ENCODE measurements around the gene SPI1. TPM values are rescaled to one million over a fixed set of nuclear protein-coding genes. Genes with fewer than 3 reads are reported as not detected.

Gene SPI1
- polyA plus RNA-seq, 1 donor (not counting 4 experiments of a cell fraction or from before 2014, with no cell fraction given) = not detected

DNA sequence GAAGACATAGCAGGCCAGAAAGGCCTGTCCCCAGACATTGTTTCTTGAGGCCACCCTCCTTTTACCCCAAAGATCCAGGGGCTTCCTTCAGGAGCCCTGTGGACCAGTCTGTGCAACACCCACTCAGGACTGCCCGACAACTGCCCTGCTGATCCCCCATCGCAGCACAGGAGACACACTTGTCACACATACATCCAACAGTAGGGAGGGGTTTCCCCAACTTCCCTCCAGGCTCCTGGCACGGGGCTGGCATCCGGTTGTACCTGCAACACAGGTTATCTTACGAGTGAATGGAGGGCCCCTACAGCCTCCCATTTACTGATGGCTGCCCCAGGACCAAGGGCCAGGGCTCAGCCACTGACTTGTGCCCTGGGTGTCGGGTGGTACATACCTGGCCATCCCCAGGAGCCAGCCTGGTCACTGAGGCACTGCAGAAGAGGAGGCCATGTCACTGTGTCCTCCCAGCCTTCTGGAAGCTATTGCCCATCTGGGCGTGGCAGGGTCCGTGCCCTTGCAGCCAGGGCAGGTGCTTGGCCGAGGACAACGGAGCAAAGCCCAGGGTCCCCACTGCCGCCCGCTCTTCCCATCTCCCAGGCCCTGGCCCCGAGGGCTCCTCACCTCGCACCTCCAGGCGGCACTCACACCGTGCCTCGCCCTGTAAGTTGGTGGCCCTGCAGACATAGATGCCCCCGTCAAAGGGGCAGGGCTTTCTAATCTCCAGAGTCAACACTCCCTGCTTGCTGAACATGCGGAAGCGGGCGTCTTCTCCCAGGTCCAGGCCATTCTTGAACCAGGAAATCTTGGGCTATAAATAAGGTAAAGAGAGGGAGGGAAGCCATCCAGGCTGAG lies 46.7 kb downstream of the SPI1 start:
- H3K27me3 ChIP-seq (ENCODE audit: control insufficient read depth, extremely low read depth, insufficient read depth, low read length) = no peaks in the 10 kb centered on the region
- no peak for FAIRE-seq
- H2AFZ ChIP-seq (ENCODE audit: control insufficient read depth, low read length) = no peak overlapping the region
- H4K20me1 ChIP-seq (ENCODE audit: control insufficient read depth, extremely low read depth, insufficient read depth, low read length) = no peaks in the 10 kb centered on the region
- no peaks in the 10 kb centered on the region for H3K9me3 ChIP-seq (ENCODE audit: control insufficient read depth, low read depth, low read length)
- no peak overlapping the region for H3K4me2 ChIP-seq (ENCODE audit: control insufficient read depth, extremely low read depth, insufficient read depth, low read depth, low read length)
- H3K4me1 ChIP-seq (ENCODE audit: control insufficient read depth, extremely low read depth, insufficient read depth, low read length) = no peaks in the 10 kb centered on the region
- no peaks in the 10 kb centered on the region for H3K79me2 ChIP-seq (ENCODE audit: control insufficient read depth, insufficient read depth, low read length)
- dilution Hi-C loops (cut with MboI; ENCODE audit: extremely low pct_ligation_motif_present, low sequenced_read_pairs) = no loop called here
- no peak overlapping the region for H3K9ac ChIP-seq (ENCODE audit: control insufficient read depth, extremely low read depth, insufficient read depth, low read length)
- H3K4me3 ChIP-seq (ENCODE audit: control insufficient read depth in 2 of 3, extremely low read depth in 1 of 3, insufficient read depth in 2 of 3, low read depth in 1 of 3, low read length in 3 of 3) = no peak overlapping the region
- no peak for DNase-seq (ENCODE audit: low read depth, low spot score)
- no peak for TF ChIP-seq CTCF (optimal IDR thresholded peaks at IDR 0.05 in 1 of 3, IDR thresholded peaks at IDR 0.05 in 1 of 3, conservative IDR thresholded peaks at IDR 0.05 in 1 of 3; ENCODE audit: extremely low read depth in 1 of 3, insufficient read depth in 2 of 3, low read length in 3 of 3)
- TF ChIP-seq EZH2 (IDR thresholded peaks at IDR 0.05; ENCODE audit: low read length) = no peak
- H3K9me1 ChIP-seq (ENCODE audit: control insufficient read depth, extremely low read depth, insufficient read depth, low read length) = no peaks in the 10 kb centered on the region
- peaks cover 11 to 17% of the 10 kb centered on the region in 2 experiments for H3K36me3 ChIP-seq (ENCODE audit: control insufficient read depth in 2 of 2, extremely low read depth in 1 of 2, insufficient read depth in 2 of 2, low read length in 2 of 2)
- no peak overlapping the region for H3K27ac ChIP-seq (ENCODE audit: control insufficient read depth, insufficient read depth, low read length)

GRCh38 chr11:47329987-47330931 lies 48.1 kb downstream of the SPI1 start:
- Histone ChIP-seq H4K20me1 (ENCODE audit: control insufficient read depth, extremely low read depth, insufficient read depth, low read length) (peaks cover 3% of the 10 kb centered on the region), H3K79me2 (ENCODE audit: control insufficient read depth, insufficient read depth, low read length) (no peaks in the 10 kb centered on the region), H3K36me3 (ENCODE audit: control insufficient read depth in 2 of 2, extremely low read depth in 1 of 2, insufficient read depth in 2 of 2, low read length in 2 of 2) (peaks cover 15 to 18% of the 10 kb centered on the region in 2 experiments), H3K9me1 (ENCODE audit: control insufficient read depth, extremely low read depth, insufficient read depth, low read length) (no peaks in the 10 kb centered on the region), H3K27ac (ENCODE audit: control insufficient read depth, insufficient read depth, low read length) (no peak overlapping the region), H3K9me3 (ENCODE audit: control insufficient read depth, low read depth, low read length) (no peaks in the 10 kb centered on the region), H2AFZ (ENCODE audit: control insufficient read depth, low read length) (no peak overlapping the region), H3K4me2 (ENCODE audit: control insufficient read depth, extremely low read depth, insufficient read depth, low read depth, low read length) (no peak overlapping the region), H3K27me3 (ENCODE audit: control insufficient read depth, extremely low read depth, insufficient read depth, low read length) (no peaks in the 10 kb centered on the region), H3K9ac (ENCODE audit: control insufficient read depth, extremely low read depth, insufficient read depth, low read length) (no peak overlapping the region), H3K4me1 (ENCODE audit: control insufficient read depth, extremely low read depth, insufficient read depth, low read length) (no peaks in the 10 kb centered on the region), H3K4me3 (ENCODE audit: control insufficient read depth in 2 of 3, extremely low read depth in 1 of 3, insufficient read depth in 2 of 3, low read depth in 1 of 3, low read length in 3 of 3) (no peak overlapping the region)
- DNase-seq (ENCODE audit: low read depth, low spot score) (no peak), FAIRE-seq (no peak)
- dilution Hi-C loops (cut with MboI; ENCODE audit: extremely low pct_ligation_motif_present, low sequenced_read_pairs) = no loop called here
- no peak for TF ChIP-seq EZH2 (IDR thresholded peaks at IDR 0.05; ENCODE audit: low read length)
- peak in 2 of 3 experiments; percentile 9 to 26 for TF ChIP-seq CTCF (optimal IDR thresholded peaks at IDR 0.05 in 1 of 3, IDR thresholded peaks at IDR 0.05 in 1 of 3, conservative IDR thresholded peaks at IDR 0.05 in 1 of 3; ENCODE audit: extremely low read depth in 1 of 3, insufficient read depth in 2 of 3, low read length in 3 of 3)

All from keratinocyte (primary cell).